ENCODE results near the gene C12orf56. TPM values are rescaled to one million over a fixed set of nuclear protein-coding genes. Genes with fewer than 3 reads are reported as not detected.

C12orf56 gene
- total and polyA plus RNA-seq, 4 donors: 0.08 to 0.47 (median 0.24) TPM; not detected in 1

- no peaks in the 10 kb centered on the region for H3K36me3 ChIP-seq (ENCODE audit: control insufficient read depth in 4 of 4, insufficient read depth in 3 of 4, low read depth in 1 of 4, low read length in 3 of 4)
- no peaks in the 10 kb centered on the region for H3K4me1 ChIP-seq (ENCODE audit: control insufficient read depth in 4 of 4, insufficient read depth in 4 of 4, low read length in 3 of 4)
- H3K4me3 ChIP-seq (ENCODE audit: low read depth in 1 of 3, low read length in 3 of 3): no peak overlapping the region
- H3K9me3 ChIP-seq (ENCODE audit: control insufficient read depth in 4 of 4, low read length in 3 of 4): no peaks in the 10 kb centered on the region
- TF ChIP-seq REST (IDR thresholded peaks at IDR 0.05) (no peak), NR2F2 (IDR thresholded peaks at IDR 0.05) (no peak), CTCF (IDR thresholded peaks at IDR 0.05; ENCODE audit: low read depth, low read length, missing input control) (no peak)
- H3K27ac ChIP-seq (ENCODE audit: low read depth in 1 of 2, low read length in 2 of 2): no peak overlapping the region
- WGBS: 78% methylated on average over 4 of the region's 4 CpGs
- DNase-seq (ENCODE audit: low spot score): no peak
- H3K9ac ChIP-seq (ENCODE audit: low read depth in 1 of 2, low read length in 2 of 2): no peak overlapping the region
- H3K27me3 ChIP-seq (ENCODE audit: control insufficient read depth in 4 of 4, insufficient read depth in 4 of 4, low read length in 3 of 4): no peaks in the 10 kb centered on the region
These were observed 67.6 kb downstream of the C12orf56 start for GRCh38 chr12:64323006-64323405.

DNA sequence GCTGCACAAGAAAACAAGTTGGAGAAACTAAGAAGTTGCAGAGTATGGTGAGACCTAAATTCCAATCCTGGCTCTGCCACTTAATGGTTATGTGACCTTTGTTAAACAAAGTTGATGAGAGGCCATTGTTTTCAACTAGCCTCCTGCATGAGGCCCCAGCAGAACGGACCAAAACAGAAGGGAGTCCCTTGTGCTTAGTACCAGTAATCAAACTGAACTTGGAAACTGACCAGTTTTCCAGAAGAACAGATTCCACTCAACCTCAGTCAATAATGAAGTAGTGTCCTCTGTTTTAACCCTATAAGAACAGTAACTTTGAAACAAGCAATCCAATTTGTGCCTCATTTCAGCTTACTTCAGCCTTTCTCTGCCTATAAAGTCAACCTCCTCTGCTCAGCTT is 69.9 kb downstream of the C12orf56 start:
- H3K4me3 ChIP-seq (ENCODE audit: low read depth in 1 of 3, low read length in 3 of 3): no peak overlapping the region
- H3K27ac ChIP-seq (ENCODE audit: low read depth in 1 of 2, low read length in 2 of 2): no peak overlapping the region
- H3K9me3 ChIP-seq (ENCODE audit: control insufficient read depth in 4 of 4, low read length in 3 of 4): no peaks in the 10 kb centered on the region
- H3K27me3 ChIP-seq (ENCODE audit: control insufficient read depth in 4 of 4, insufficient read depth in 4 of 4, low read length in 3 of 4): no peaks in the 10 kb centered on the region
- 42% methylated on average over 1 of the region's 1 CpG for WGBS
- H3K4me1 ChIP-seq (ENCODE audit: control insufficient read depth in 4 of 4, insufficient read depth in 4 of 4, low read length in 3 of 4): no peaks in the 10 kb centered on the region
- no peak for DNase-seq (ENCODE audit: low spot score)
- H3K9ac ChIP-seq (ENCODE audit: low read depth in 1 of 2, low read length in 2 of 2): no peak overlapping the region
- TF ChIP-seq GABPA (IDR thresholded peaks at IDR 0.05 in 1 of 2, conservative IDR thresholded peaks at IDR 0.05 in 1 of 2) (no peak), ATF3 (IDR thresholded peaks at IDR 0.05) (no peak), EGR1 (IDR thresholded peaks at IDR 0.05; ENCODE audit: low read depth in 2 of 2) (no peak), TAF1 (conservative IDR thresholded peaks at IDR 0.05) (no peak), JUND (IDR thresholded peaks at IDR 0.05) (no peak), CTCF (IDR thresholded peaks at IDR 0.05; ENCODE audit: low read depth, low read length, missing input control) (no peak), NR2F2 (IDR thresholded peaks at IDR 0.05) (no peak), REST (IDR thresholded peaks at IDR 0.05) (no peak), YY1 (IDR thresholded peaks at IDR 0.05) (no peak), FOXA2 (IDR thresholded peaks at IDR 0.05) (no peak), RXRA (IDR thresholded peaks at IDR 0.05) (no peak), SP1 (IDR thresholded peaks at IDR 0.05) (no peak), FOXA1 (IDR thresholded peaks at IDR 0.05) (no peak), HNF4A (conservative IDR thresholded peaks at IDR 0.05) (no peak), HNF4G (IDR thresholded peaks at IDR 0.05) (no peak)
- TF ChIP-seq, protein P1, sequence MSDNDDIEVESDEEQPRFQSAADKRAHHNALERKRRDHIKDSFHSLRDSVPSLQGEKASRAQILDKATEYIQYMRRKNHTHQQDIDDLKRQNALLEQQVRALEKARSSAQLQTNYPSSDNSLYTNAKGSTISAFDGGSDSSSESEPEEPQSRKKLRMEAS (IDR thresholded peaks at IDR 0.05): no peak
- TF ChIP-seq, protein P2, sequence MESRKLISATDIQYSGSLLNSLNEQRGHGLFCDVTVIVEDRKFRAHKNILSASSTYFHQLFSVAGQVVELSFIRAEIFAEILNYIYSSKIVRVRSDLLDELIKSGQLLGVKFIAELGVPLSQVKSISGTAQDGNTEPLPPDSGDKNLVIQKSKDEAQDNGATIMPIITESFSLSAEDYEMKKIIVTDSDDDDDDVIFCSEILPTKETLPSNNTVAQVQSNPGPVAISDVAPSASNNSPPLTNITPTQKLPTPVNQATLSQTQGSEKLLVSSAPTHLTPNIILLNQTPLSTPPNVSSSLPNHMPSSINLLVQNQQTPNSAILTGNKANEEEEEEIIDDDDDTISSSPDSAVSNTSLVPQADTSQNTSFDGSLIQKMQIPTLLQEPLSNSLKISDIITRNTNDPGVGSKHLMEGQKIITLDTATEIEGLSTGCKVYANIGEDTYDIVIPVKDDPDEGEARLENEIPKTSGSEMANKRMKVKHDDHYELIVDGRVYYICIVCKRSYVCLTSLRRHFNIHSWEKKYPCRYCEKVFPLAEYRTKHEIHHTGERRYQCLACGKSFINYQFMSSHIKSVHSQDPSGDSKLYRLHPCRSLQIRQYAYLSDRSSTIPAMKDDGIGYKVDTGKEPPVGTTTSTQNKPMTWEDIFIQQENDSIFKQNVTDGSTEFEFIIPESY (IDR thresholded peaks at IDR 0.05): no peak
- H3K36me3 ChIP-seq (ENCODE audit: control insufficient read depth in 4 of 4, insufficient read depth in 3 of 4, low read depth in 1 of 4, low read length in 3 of 4): no peaks in the 10 kb centered on the region
